Bronchial epithelial cell (primary cell): ENCODE results near the gene FGGY. TPM values are rescaled to one million over a fixed set of nuclear protein-coding genes. Genes with fewer than 3 reads are reported as not detected.
A peak's percentile ranks its signal among the peaks of the same experiment; 100 is the strongest.

ENCODE experiments used
- DNase-seq: peaks from one replicate; pipeline ENCODE4 v3.0.0-alpha.2; 2010; ENCODE audit warnings: low read depth
- FAIRE-seq: peaks from 2 replicates; lab custom pipeline; 2011; peaks lifted over from hg19 to GRCh38; lab: Jason Lieb, UNC
- H3K27me3 ChIP-seq: 2 replicates; pipeline ENCODE4 v1.5.1; 2011; ENCODE audit warnings: low read length; ENCODE audit not compliant: control insufficient read depth, insufficient read depth
- H3K36me3 ChIP-seq: 2 replicates; pipeline ENCODE4 v1.5.1; 2011; ENCODE audit warnings: low read length; ENCODE audit not compliant: control insufficient read depth, insufficient read depth
- H3K4me3 ChIP-seq: 2 replicates; pipeline ENCODE4 v1.5.1; 2011; ENCODE audit warnings: mild to moderate bottlenecking, low read depth, low read length, control low read depth
- CTCF ChIP-seq: IDR thresholded peaks from 2 replicates; pipeline ENCODE4 v1.5.1; 2011; ENCODE audit warnings: mild to moderate bottlenecking, moderate library complexity, low read length, control low read depth, inconsistent platforms; ENCODE audit not compliant: insufficient read depth, severe bottlenecking
- total RNA-seq: library from RNA; depleted of rRNA; stranded (reverse); fragments of >200 nt; gene quantifications from 2 replicates; pipeline ENCODE4 v1.2.1, GENCODE V29; 2014

The FGGY gene
- total RNA-seq, 1 donor from 2014 or later = 20.0 TPM

- Histone ChIP-seq H3K4me3 (no peak overlapping the region), H3K27me3 (no peaks in the 10 kb centered on the region), H3K36me3 (no peaks in the 10 kb centered on the region)
- DNase-seq (no peak), FAIRE-seq (no peak)
- no peak for TF ChIP-seq CTCF
Observed at GRCh38 chr1:59716832-59717231, 419.9 kb downstream of the FGGY start.

GRCh38 chr1:59718064-59718988 is 421.4 kb downstream of the FGGY start:
- H3K27me3 ChIP-seq = no peaks in the 10 kb centered on the region
- no peak for FAIRE-seq
- H3K36me3 ChIP-seq = no peaks in the 10 kb centered on the region
- peak; percentile 29 for TF ChIP-seq CTCF
- H3K4me3 ChIP-seq = no peak overlapping the region
- DNase-seq = peak; percentile 42

GRCh38 chr1:59718989-59719360 is 422.1 kb downstream of the FGGY start:
- DNase-seq = no peak
- no peak for TF ChIP-seq CTCF

GRCh38 chr1:59720326-59721115 is 423.6 kb downstream of the FGGY start:
- no peaks in the 10 kb centered on the region for H3K27me3 ChIP-seq
- FAIRE-seq (no peak), DNase-seq (no peak)
- H3K36me3 ChIP-seq = no peaks in the 10 kb centered on the region
- TF ChIP-seq CTCF = no peak
- H3K4me3 ChIP-seq = no peak overlapping the region

More at GRCh38 chr1:59718989-59719360, 422.1 kb downstream of the FGGY start:
- Histone ChIP-seq H3K27me3 (no peaks in the 10 kb centered on the region), H3K4me3 (no peak overlapping the region), H3K36me3 (no peaks in the 10 kb centered on the region)
- FAIRE-seq = no peak

GRCh38 chr1:59730302-59730701 is 433.4 kb downstream of the FGGY start:
- Histone ChIP-seq H3K27me3 (no peaks in the 10 kb centered on the region), H3K36me3 (no peaks in the 10 kb centered on the region), H3K4me3 (no peak overlapping the region)
- FAIRE-seq = no peak
- DNase-seq = peak; percentile 97
- TF ChIP-seq CTCF = no peak
